HepG2 (cell line): Measurements from ENCODE around the gene DCAF7. TPM values are rescaled to one million over a fixed set of nuclear protein-coding genes. Genes with fewer than 3 reads are reported as not detected.

Experiments
- CHCHD3 ChIP-seq: sonication (generic); formaldehyde crosslinking; IDR thresholded peaks from 2 replicates; pipeline ENCODE4 v1.8.0; 2022; ENCODE audit warnings: mild to moderate bottlenecking, missing genetic modification reagents, moderate library complexity
- HNRNPH1 ChIP-seq: fragments of 200-400 bp; formaldehyde crosslinking; optimal IDR thresholded peaks from 2 replicates; pipeline ENCODE3; 2017; ENCODE audit warnings: mild to moderate bottlenecking, low read depth, low read length
- TP53 ChIP-seq: sonication (generic); formaldehyde crosslinking; conservative IDR thresholded peaks from 2 replicates; pipeline ENCODE4 v1.4.0; 2020; ENCODE audit warnings: missing genetic modification reagents
- polyA plus RNA-seq, 8 experiments: library from polyadenylated mRNA; depleted of rRNA in 3 of 8; stranded (reverse) in 7 of 8; unstranded in 1 of 8; fragments of >200 nt; fragmentation: Illumina TruSeq in 4 of 8; extraction: Trizol in 4 of 8; gene quantifications; 2 replicates each; pipeline versions ENCODE4 v1.2.1 to v1.2.3, GENCODE V29; 2011 to 2016; ENCODE audit warnings: low read depth in 4 of 8, missing spikeins in 1 of 8, mixed read lengths in 1 of 8; ENCODE audit not compliant: insufficient read depth in 1 of 8
- total RNA-seq, 5 experiments: library from RNA; depleted of rRNA; stranded (reverse); fragments of >200 nt; fragmentation: Illumina TruSeq; extraction: Trizol; gene quantifications; 2 replicates each; pipeline ENCODE4 v1.2.3, GENCODE V29; 2016; ENCODE audit warnings: low read depth in 1 of 5
- TF ChIP-seq, protein P1 (sequence below): sonication (generic); formaldehyde crosslinking; IDR thresholded peaks from 2 replicates; pipeline ENCODE4; 2020; ENCODE audit warnings: missing genetic modification reagents, mild to moderate bottlenecking, borderline replicate concordance
- TF ChIP-seq, protein P2 (sequence below): sonication (generic); formaldehyde crosslinking; IDR thresholded peaks from 2 replicates; pipeline ENCODE4 v1.4.0; 2020; ENCODE audit warnings: missing genetic modification reagents, borderline replicate concordance
- TF ChIP-seq, protein P3 (sequence below): sonication (generic); formaldehyde crosslinking; IDR thresholded peaks from 2 replicates; pipeline ENCODE4 v1.5.1; 2020; ENCODE audit warnings: mild to moderate bottlenecking, missing genetic modification reagents, borderline replicate concordance
- TF ChIP-seq, protein P4 (sequence below): sonication (generic); formaldehyde crosslinking; conservative IDR thresholded peaks from 2 replicates; pipeline ENCODE4 v1.4.0; 2020; ENCODE audit warnings: mild to moderate bottlenecking, missing genetic modification reagents, moderate library complexity
- TF ChIP-seq, protein P5 (sequence below): IDR thresholded peaks from 2 replicates; pipeline ENCODE4 v1.6.1; 2016; ENCODE audit warnings: missing genetic modification reagents, missing compliant biosample characterization
- TF ChIP-seq, protein P6 (sequence below): sonication (generic); formaldehyde crosslinking; IDR thresholded peaks from 2 replicates; pipeline ENCODE4 v1.4.0; 2020; ENCODE audit warnings: missing genetic modification reagents

The DCAF7 gene
- total and polyA plus RNA-seq, 2 of the 13 experiments (the other 11 are each of a cell fraction or from before 2014, with no cell fraction given): 55.2 to 73.4 TPM

DNA sequence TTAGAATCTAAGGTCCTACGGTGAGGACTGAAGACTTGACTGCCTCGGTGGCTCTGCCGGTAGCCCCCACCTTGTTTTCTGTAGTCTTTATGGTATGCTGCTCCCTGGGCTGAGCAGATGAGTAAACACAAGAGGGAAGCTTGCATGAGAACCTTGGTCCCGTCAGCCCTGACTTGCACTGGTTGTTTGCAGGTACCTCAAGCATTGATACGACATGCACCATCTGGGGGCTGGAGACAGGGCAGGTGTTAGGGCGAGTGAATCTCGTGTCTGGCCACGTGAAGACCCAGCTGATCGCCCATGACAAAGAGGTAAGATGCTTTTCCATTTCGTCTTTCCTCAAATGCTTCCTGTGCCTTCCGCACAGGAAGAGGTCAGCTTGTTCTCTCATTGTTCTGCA is 29.4 kb downstream of the DCAF7 start (continued):
- TF ChIP-seq, protein P1, sequence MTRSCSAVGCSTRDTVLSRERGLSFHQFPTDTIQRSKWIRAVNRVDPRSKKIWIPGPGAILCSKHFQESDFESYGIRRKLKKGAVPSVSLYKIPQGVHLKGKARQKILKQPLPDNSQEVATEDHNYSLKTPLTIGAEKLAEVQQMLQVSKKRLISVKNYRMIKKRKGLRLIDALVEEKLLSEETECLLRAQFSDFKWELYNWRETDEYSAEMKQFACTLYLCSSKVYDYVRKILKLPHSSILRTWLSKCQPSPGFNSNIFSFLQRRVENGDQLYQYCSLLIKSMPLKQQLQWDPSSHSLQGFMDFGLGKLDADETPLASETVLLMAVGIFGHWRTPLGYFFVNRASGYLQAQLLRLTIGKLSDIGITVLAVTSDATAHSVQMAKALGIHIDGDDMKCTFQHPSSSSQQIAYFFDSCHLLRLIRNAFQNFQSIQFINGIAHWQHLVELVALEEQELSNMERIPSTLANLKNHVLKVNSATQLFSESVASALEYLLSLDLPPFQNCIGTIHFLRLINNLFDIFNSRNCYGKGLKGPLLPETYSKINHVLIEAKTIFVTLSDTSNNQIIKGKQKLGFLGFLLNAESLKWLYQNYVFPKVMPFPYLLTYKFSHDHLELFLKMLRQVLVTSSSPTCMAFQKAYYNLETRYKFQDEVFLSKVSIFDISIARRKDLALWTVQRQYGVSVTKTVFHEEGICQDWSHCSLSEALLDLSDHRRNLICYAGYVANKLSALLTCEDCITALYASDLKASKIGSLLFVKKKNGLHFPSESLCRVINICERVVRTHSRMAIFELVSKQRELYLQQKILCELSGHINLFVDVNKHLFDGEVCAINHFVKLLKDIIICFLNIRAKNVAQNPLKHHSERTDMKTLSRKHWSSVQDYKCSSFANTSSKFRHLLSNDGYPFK (CRISPR knock-in tag): peak; percentile 58; the same call in 1 of the 2 replicates
- TF ChIP-seq, protein P2, sequence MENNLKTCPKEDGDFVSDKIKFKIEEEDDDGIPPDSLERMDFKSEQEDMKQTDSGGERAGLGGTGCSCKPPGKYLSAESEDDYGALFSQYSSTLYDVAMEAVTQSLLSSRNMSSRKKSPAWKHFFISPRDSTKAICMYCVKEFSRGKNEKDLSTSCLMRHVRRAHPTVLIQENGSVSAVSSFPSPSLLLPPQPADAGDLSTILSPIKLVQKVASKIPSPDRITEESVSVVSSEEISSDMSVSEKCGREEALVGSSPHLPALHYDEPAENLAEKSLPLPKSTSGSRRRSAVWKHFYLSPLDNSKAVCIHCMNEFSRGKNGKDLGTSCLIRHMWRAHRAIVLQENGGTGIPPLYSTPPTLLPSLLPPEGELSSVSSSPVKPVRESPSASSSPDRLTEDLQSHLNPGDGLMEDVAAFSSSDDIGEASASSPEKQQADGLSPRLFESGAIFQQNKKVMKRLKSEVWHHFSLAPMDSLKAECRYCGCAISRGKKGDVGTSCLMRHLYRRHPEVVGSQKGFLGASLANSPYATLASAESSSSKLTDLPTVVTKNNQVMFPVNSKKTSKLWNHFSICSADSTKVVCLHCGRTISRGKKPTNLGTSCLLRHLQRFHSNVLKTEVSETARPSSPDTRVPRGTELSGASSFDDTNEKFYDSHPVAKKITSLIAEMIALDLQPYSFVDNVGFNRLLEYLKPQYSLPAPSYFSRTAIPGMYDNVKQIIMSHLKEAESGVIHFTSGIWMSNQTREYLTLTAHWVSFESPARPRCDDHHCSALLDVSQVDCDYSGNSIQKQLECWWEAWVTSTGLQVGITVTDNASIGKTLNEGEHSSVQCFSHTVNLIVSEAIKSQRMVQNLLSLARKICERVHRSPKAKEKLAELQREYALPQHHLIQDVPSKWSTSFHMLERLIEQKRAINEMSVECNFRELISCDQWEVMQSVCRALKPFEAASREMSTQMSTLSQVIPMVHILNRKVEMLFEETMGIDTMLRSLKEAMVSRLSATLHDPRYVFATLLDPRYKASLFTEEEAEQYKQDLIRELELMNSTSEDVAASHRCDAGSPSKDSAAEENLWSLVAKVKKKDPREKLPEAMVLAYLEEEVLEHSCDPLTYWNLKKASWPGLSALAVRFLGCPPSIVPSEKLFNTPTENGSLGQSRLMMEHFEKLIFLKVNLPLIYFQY: 0 out of 2 replicates have a peak, but pooled peaks have one; percentile 48
- TF ChIP-seq, protein P3, sequence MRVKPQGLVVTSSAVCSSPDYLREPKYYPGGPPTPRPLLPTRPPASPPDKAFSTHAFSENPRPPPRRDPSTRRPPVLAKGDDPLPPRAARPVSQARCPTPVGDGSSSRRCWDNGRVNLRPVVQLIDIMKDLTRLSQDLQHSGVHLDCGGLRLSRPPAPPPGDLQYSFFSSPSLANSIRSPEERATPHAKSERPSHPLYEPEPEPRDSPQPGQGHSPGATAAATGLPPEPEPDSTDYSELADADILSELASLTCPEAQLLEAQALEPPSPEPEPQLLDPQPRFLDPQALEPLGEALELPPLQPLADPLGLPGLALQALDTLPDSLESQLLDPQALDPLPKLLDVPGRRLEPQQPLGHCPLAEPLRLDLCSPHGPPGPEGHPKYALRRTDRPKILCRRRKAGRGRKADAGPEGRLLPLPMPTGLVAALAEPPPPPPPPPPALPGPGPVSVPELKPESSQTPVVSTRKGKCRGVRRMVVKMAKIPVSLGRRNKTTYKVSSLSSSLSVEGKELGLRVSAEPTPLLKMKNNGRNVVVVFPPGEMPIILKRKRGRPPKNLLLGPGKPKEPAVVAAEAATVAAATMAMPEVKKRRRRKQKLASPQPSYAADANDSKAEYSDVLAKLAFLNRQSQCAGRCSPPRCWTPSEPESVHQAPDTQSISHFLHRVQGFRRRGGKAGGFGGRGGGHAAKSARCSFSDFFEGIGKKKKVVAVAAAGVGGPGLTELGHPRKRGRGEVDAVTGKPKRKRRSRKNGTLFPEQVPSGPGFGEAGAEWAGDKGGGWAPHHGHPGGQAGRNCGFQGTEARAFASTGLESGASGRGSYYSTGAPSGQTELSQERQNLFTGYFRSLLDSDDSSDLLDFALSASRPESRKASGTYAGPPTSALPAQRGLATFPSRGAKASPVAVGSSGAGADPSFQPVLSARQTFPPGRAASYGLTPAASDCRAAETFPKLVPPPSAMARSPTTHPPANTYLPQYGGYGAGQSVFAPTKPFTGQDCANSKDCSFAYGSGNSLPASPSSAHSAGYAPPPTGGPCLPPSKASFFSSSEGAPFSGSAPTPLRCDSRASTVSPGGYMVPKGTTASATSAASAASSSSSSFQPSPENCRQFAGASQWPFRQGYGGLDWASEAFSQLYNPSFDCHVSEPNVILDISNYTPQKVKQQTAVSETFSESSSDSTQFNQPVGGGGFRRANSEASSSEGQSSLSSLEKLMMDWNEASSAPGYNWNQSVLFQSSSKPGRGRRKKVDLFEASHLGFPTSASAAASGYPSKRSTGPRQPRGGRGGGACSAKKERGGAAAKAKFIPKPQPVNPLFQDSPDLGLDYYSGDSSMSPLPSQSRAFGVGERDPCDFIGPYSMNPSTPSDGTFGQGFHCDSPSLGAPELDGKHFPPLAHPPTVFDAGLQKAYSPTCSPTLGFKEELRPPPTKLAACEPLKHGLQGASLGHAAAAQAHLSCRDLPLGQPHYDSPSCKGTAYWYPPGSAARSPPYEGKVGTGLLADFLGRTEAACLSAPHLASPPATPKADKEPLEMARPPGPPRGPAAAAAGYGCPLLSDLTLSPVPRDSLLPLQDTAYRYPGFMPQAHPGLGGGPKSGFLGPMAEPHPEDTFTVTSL (CRISPR knock-in tag): peak; percentile 35; the same call in 1 of the 2 replicates
- TF ChIP-seq, protein P4, sequence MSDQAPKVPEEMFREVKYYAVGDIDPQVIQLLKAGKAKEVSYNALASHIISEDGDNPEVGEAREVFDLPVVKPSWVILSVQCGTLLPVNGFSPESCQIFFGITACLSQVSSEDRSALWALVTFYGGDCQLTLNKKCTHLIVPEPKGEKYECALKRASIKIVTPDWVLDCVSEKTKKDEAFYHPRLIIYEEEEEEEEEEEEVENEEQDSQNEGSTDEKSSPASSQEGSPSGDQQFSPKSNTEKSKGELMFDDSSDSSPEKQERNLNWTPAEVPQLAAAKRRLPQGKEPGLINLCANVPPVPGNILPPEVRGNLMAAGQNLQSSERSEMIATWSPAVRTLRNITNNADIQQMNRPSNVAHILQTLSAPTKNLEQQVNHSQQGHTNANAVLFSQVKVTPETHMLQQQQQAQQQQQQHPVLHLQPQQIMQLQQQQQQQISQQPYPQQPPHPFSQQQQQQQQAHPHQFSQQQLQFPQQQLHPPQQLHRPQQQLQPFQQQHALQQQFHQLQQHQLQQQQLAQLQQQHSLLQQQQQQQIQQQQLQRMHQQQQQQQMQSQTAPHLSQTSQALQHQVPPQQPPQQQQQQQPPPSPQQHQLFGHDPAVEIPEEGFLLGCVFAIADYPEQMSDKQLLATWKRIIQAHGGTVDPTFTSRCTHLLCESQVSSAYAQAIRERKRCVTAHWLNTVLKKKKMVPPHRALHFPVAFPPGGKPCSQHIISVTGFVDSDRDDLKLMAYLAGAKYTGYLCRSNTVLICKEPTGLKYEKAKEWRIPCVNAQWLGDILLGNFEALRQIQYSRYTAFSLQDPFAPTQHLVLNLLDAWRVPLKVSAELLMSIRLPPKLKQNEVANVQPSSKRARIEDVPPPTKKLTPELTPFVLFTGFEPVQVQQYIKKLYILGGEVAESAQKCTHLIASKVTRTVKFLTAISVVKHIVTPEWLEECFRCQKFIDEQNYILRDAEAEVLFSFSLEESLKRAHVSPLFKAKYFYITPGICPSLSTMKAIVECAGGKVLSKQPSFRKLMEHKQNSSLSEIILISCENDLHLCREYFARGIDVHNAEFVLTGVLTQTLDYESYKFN (CRISPR knock-in tag): peak; percentile 90
- no peak for TF ChIP-seq TP53 (CRISPR knock-in tag)
- TF ChIP-seq, protein P5, sequence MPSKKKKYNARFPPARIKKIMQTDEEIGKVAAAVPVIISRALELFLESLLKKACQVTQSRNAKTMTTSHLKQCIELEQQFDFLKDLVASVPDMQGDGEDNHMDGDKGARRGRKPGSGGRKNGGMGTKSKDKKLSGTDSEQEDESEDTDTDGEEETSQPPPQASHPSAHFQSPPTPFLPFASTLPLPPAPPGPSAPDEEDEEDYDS (CRISPR knock-in tag): peak; percentile 49; the same call in 1 of the 2 replicates
- TF ChIP-seq, protein P6, sequence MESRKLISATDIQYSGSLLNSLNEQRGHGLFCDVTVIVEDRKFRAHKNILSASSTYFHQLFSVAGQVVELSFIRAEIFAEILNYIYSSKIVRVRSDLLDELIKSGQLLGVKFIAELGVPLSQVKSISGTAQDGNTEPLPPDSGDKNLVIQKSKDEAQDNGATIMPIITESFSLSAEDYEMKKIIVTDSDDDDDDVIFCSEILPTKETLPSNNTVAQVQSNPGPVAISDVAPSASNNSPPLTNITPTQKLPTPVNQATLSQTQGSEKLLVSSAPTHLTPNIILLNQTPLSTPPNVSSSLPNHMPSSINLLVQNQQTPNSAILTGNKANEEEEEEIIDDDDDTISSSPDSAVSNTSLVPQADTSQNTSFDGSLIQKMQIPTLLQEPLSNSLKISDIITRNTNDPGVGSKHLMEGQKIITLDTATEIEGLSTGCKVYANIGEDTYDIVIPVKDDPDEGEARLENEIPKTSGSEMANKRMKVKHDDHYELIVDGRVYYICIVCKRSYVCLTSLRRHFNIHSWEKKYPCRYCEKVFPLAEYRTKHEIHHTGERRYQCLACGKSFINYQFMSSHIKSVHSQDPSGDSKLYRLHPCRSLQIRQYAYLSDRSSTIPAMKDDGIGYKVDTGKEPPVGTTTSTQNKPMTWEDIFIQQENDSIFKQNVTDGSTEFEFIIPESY (CRISPR knock-in tag): 0 out of 2 replicates have a peak, but pooled peaks have one; percentile 7
- 0 out of 2 replicates have a peak, but pooled peaks have one; percentile 36 for TF ChIP-seq CHCHD3 (CRISPR knock-in tag)
- no peak for TF ChIP-seq HNRNPH1
